IPS-NIHi7 (cell line): Measurements from ENCODE around the gene PLOD1.
"Not testable (repeated sequence)": the region's sequence is repeated elsewhere in the genome, so short reads cannot be mapped to it uniquely, and the experiment has no call there.

Experiments used
- DNase-seq: peaks from one replicate; pipeline ENCODE4 v3.0.0; 2012; ENCODE audit warnings: mixed read lengths; ENCODE audit errors: extremely low spot score

Gene PLOD1

GRCh38 chr1:11934302-11935056 is at the start of gene PLOD1:
Gene PLOD1, plus strand, starts transcription at chr1:11934717. Its CDS starts 63 bp downstream, at chr1:11934780.
- DNase-seq = peak; percentile 86

- DNase-seq = no peak
Measured at GRCh38 chr1:11885916-11886315, 48.6 kb upstream of the PLOD1 start.

GRCh38 chr1:11886986-11887665 is 47.4 kb upstream of the PLOD1 start:
- DNase-seq = peak; percentile 2

GRCh38 chr1:11887666-11888007 is 46.9 kb upstream of the PLOD1 start:
- DNase-seq = peak; percentile 33

- DNase-seq = peak; percentile 8
Measured at GRCh38 chr1:11888206-11888876, 46.2 kb upstream of the PLOD1 start.

- no peak for DNase-seq
Measured at GRCh38 chr1:11888877-11889208, 45.7 kb upstream of the PLOD1 start.

GRCh38 chr1:11891433-11892186 is 42.9 kb upstream of the PLOD1 start:
- DNase-seq = no peak

- DNase-seq = peak; percentile 93
Measured at GRCh38 chr1:11893907-11894251, 40.6 kb upstream of the PLOD1 start.

GRCh38 chr1:11894501-11894900 is 40.0 kb upstream of the PLOD1 start:
- DNase-seq = not testable (repeated sequence)

- no peak for DNase-seq
Measured at GRCh38 chr1:11898086-11898785, 36.3 kb upstream of the PLOD1 start.

GRCh38 chr1:11898831-11899467 is 35.6 kb upstream of the PLOD1 start:
- peak; percentile 77 for DNase-seq

- DNase-seq = not testable (repeated sequence)
Measured at GRCh38 chr1:11901446-11901845, 33.1 kb upstream of the PLOD1 start.

- no peak for DNase-seq
Measured at GRCh38 chr1:11903210-11903609, 31.3 kb upstream of the PLOD1 start.

- DNase-seq = not testable (repeated sequence)
Measured at GRCh38 chr1:11904156-11904555, 30.4 kb upstream of the PLOD1 start.

- DNase-seq = no peak
Measured at GRCh38 chr1:11904978-11905377, 29.5 kb upstream of the PLOD1 start.

- no peak for DNase-seq
Measured at GRCh38 chr1:11906870-11907269, 27.6 kb upstream of the PLOD1 start.

GRCh38 chr1:11907275-11908094 is 27.0 kb upstream of the PLOD1 start:
- peak; percentile 86 for DNase-seq

GRCh38 chr1:11908095-11908675 is 26.3 kb upstream of the PLOD1 start:
- peak; percentile 47 for DNase-seq

- not testable (repeated sequence) for DNase-seq
Measured at GRCh38 chr1:11910914-11911228, 23.6 kb upstream of the PLOD1 start.

- no peak for DNase-seq
Measured at GRCh38 chr1:11912000-11912399, 22.5 kb upstream of the PLOD1 start.
